C4-2B (cell line): ENCODE data around the gene THEM5.

Source experiments
- ZFX ChIP-seq: fragments of 450-650 bp; IDR thresholded peaks from 2 replicates; pipeline ENCODE4 v1.6.1; 2017
- TF ChIP-seq, protein P1 (sequence below): fragments of 450-650 bp; conservative IDR thresholded peaks from 2 replicates; pipeline ENCODE4 v1.5.1; 2017; ENCODE audit warnings: mild to moderate bottlenecking

DNA sequence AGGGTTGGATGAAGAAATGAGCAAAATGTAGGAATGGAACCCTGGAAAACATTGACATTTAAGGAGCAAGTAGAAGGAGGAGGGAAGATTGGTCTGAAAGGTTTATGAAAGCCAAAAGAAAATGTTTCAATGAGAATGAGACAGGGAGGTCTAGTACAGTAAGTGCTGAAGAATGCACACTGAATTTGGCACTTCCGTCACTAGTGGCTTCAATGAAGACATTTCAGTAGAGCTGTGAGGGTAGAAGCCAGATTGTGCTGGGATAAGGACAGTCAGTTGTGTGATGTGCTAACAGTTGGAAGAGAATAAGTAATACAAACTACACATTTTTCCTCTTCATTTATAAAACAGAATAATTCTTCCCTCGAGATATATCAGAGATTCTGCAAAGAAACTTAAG lies 38.7 kb upstream of the THEM5 start:
- TF ChIP-seq, protein P1, sequence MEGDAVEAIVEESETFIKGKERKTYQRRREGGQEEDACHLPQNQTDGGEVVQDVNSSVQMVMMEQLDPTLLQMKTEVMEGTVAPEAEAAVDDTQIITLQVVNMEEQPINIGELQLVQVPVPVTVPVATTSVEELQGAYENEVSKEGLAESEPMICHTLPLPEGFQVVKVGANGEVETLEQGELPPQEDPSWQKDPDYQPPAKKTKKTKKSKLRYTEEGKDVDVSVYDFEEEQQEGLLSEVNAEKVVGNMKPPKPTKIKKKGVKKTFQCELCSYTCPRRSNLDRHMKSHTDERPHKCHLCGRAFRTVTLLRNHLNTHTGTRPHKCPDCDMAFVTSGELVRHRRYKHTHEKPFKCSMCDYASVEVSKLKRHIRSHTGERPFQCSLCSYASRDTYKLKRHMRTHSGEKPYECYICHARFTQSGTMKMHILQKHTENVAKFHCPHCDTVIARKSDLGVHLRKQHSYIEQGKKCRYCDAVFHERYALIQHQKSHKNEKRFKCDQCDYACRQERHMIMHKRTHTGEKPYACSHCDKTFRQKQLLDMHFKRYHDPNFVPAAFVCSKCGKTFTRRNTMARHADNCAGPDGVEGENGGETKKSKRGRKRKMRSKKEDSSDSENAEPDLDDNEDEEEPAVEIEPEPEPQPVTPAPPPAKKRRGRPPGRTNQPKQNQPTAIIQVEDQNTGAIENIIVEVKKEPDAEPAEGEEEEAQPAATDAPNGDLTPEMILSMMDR, result no peak
- no peak for TF ChIP-seq ZFX
